ENCODE results near the gene PRKCA. TPM values are rescaled to one million over a fixed set of nuclear protein-coding genes. Genes with fewer than 3 reads are reported as not detected.

The PRKCA gene
- total RNA-seq, 4 donors from 2014 or later: 9.8 to 25.6 (median 12.2) TPM

- no peaks in the 10 kb centered on the region for H3K36me3 ChIP-seq
- 81% methylated on average over 5 of the region's 5 CpGs for WGBS
- H3K4me3 ChIP-seq: no peak overlapping the region
- TF ChIP-seq POLR2A (IDR thresholded peaks at IDR 0.05): no peak
- TF ChIP-seq EP300 (IDR thresholded peaks at IDR 0.05): no peak
- no peak for TF ChIP-seq CTCF (IDR thresholded peaks at IDR 0.05)
- TF ChIP-seq POLR2AphosphoS5 (IDR thresholded peaks at IDR 0.05): no peak
- H3K9me3 ChIP-seq: no peaks in the 10 kb centered on the region
- H3K27me3 ChIP-seq: no peaks in the 10 kb centered on the region
- no peaks in the 10 kb centered on the region for H3K4me1 ChIP-seq
- DNase-seq (ENCODE audit: low spot score in 2 of 2): no peak
- no peak overlapping the region for H3K27ac ChIP-seq
Observed at GRCh38 chr17:66494023-66494803, 191.8 kb downstream of the PRKCA start.

GRCh38 chr17:66495035-66495434 is 192.6 kb downstream of the PRKCA start:
- H3K27ac ChIP-seq: no peak overlapping the region
- WGBS: 87% methylated on average over 2 of the region's 2 CpGs

GRCh38 chr17:66496306-66496705 is 193.9 kb downstream of the PRKCA start:
- no peak overlapping the region for H3K27ac ChIP-seq
- no peaks in the 10 kb centered on the region for H3K36me3 ChIP-seq
- no peaks in the 10 kb centered on the region for H3K27me3 ChIP-seq
- H3K9me3 ChIP-seq: no peaks in the 10 kb centered on the region
- TF ChIP-seq CTCF (IDR thresholded peaks at IDR 0.05): no peak
- TF ChIP-seq POLR2A (IDR thresholded peaks at IDR 0.05): no peak
- TF ChIP-seq POLR2AphosphoS5 (IDR thresholded peaks at IDR 0.05): no peak
- no peak for TF ChIP-seq EP300 (IDR thresholded peaks at IDR 0.05)
- WGBS: 67% methylated on average over 5 of the region's 5 CpGs
- no peak for DNase-seq (ENCODE audit: low spot score in 2 of 2)
- no peaks in the 10 kb centered on the region for H3K4me1 ChIP-seq
- no peak overlapping the region for H3K4me3 ChIP-seq

More at GRCh38 chr17:66495035-66495434, 192.6 kb downstream of the PRKCA start:
- Histone ChIP-seq H3K4me3 (no peak overlapping the region), H3K36me3 (no peaks in the 10 kb centered on the region), H3K9me3 (no peaks in the 10 kb centered on the region), H3K27me3 (no peaks in the 10 kb centered on the region), H3K4me1 (no peaks in the 10 kb centered on the region)
- DNase-seq (ENCODE audit: low spot score in 2 of 2): no peak
- TF ChIP-seq EP300 (IDR thresholded peaks at IDR 0.05) (no peak), POLR2A (IDR thresholded peaks at IDR 0.05) (no peak), CTCF (IDR thresholded peaks at IDR 0.05) (no peak), POLR2AphosphoS5 (IDR thresholded peaks at IDR 0.05) (no peak)

GRCh38 chr17:66498580-66498979 is 196.2 kb downstream of the PRKCA start:
- WGBS: 97% methylated on average over 5 of the region's 5 CpGs

More at GRCh38 chr17:66498580-66498979, 196.2 kb downstream of the PRKCA start:
- Histone ChIP-seq H3K4me3 (no peak overlapping the region), H3K27me3 (no peaks in the 10 kb centered on the region), H3K36me3 (no peaks in the 10 kb centered on the region), H3K9me3 (no peaks in the 10 kb centered on the region), H3K4me1 (peaks cover 8% of the 10 kb centered on the region), H3K27ac (no peak overlapping the region)
- no peak for DNase-seq (ENCODE audit: low spot score in 2 of 2)
- no peak for TF ChIP-seq CTCF (IDR thresholded peaks at IDR 0.05)
- no peak for TF ChIP-seq POLR2A (IDR thresholded peaks at IDR 0.05)
- no peak for TF ChIP-seq POLR2AphosphoS5 (IDR thresholded peaks at IDR 0.05)
- no peak for TF ChIP-seq EP300 (IDR thresholded peaks at IDR 0.05)

All from suprapubic skin (tissue), 4 donors.